ENCODE results near the gene MUC4.
A peak's percentile ranks its signal among the peaks of the same experiment; 100 is the strongest.
"Not testable (repeated sequence)": the region's sequence is repeated elsewhere in the genome, so short reads cannot be mapped to it uniquely, and the experiment has no call there.

Gene MUC4

DNA sequence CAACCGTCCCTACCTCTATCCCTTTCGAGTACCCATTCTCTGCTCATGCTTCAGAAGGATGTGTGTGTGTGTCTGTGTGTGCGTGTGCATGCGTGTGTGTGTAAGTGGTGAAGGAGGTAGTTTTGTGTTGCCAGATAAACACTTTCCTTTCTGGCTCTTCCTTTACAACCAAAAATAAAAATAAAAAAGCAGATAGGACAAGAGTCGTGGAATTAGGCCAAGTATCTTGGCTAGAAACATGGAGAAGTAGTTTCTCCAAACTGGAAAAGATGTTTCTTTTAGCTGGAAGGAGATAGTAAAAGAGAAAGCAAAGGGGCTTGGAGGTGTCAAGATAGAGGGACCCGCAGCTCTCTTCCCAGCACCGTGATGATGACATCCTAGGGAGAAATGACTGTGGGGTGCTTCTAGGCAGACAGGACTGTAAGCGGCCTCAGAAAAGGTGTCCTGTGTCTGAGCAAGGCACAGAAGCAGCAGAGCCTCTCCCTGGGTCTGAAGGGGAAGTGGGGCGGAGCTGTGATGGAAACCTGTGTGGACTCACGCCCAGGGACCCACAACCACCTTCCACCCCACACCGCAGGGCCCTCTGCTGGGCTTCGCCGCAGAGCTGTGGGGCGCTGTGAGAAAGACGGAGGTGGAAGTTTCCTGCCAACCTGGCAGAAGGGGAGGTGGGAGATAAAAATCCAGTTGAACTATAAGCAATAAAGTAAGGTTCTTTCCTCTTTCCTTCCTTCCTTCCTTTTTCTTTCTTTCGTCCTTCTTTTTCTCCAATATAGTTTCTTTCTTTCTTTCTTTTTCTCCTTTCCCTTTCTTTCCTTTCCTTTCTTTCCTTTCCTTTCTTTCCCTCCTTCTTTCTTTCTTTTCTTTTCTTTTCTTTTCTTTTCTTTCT is 55.7 kb downstream of the MUC4 start:
- peak overlapping the region; percentile 0 for H3K27ac Mint-ChIP-seq
- ATAC-seq (peak; percentile 88), DNase-seq (ENCODE audit: low spot score in 2 of 2) (peak in 1 of 2 donors; percentile 75)

DNA sequence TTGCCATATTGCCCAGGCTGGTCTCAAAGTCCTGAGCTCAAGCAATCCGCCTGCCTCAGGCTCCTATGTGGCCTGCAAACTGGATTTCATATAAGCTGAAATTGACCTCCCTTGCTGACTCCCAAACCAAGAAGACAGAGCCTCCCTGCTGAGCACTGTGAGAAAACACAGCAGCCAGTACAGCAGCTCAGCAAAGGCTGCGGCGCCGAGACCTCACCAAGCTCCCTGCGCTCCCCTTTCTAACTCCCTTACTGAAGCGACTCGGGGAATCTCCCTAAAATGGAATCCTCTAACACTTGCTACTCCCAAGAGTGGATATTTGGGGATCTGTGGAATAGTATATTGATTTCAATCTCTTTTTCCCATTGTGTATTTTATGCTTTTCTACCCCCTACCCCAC is 56.3 kb downstream of the MUC4 start:
- H3K9me3 Mint-ChIP-seq = no peaks in the 10 kb centered on the region
- peak overlapping the region; percentile 44 for H3K4me3 Mint-ChIP-seq
- no peaks in the 10 kb centered on the region for H3K36me3 Mint-ChIP-seq
- no peak overlapping the region for H3K27ac Mint-ChIP-seq
- DNase-seq (ENCODE audit: low spot score in 2 of 2) (no peak), ATAC-seq (no peak)
- H3K4me1 Mint-ChIP-seq = peaks cover 30% of the 10 kb centered on the region

More for the DNA sequence above, 55.7 kb downstream of the MUC4 start:
- no peaks in the 10 kb centered on the region for H3K36me3 Mint-ChIP-seq
- H3K4me1 Mint-ChIP-seq = peaks cover 30% of the 10 kb centered on the region
- peak overlapping the region; percentile 44 for H3K4me3 Mint-ChIP-seq
- no peaks in the 10 kb centered on the region for H3K9me3 Mint-ChIP-seq

DNA sequence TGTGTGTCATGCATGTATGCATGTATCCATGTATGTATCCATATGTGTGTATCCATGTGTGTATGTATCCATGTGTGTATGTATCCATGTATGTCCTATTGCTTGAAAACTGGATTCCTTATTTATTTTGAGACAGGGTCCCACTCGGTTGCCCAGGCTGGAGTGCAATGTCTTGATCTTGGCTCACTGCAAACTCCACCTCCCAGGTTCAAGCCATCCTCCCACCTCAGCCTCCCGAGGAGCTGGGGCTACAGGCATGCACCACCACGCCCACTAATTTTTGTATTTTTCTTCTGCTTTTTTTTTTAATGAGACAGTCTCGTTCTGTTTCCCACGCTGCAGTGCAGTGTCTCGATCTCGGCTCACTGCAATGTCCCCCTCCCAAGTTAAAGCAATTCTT is 56.8 kb downstream of the MUC4 start:
- no peak for DNase-seq (ENCODE audit: low spot score in 2 of 2)
- H3K4me1 Mint-ChIP-seq = peaks cover 30% of the 10 kb centered on the region
- H3K4me3 Mint-ChIP-seq = no peak overlapping the region
- no peaks in the 10 kb centered on the region for H3K9me3 Mint-ChIP-seq
- ATAC-seq = no peak
- H3K27ac Mint-ChIP-seq = no peak overlapping the region
- no peaks in the 10 kb centered on the region for H3K36me3 Mint-ChIP-seq

DNA sequence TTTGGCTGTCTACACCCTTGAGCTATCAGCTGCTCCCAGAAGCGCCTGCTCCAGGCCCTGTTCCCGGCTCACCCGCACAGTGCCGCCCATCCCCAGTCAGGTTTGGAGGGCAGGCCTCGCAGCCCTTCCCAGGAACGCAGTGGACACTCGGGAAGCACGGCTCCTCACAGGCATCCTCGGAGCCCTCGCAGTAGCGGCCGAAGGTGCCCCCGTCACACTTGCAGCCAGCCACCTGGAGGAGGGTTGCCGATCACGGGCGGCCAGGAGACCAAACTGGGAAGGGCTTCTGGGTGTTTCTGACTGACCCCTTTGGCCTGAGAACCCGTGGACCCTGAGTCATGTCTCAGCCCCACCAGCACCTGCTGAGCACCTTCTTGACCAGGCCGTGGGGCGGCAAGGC is 57.6 kb downstream of the MUC4 start:
- no peak overlapping the region for H3K4me3 Mint-ChIP-seq
- peaks cover 30% of the 10 kb centered on the region for H3K4me1 Mint-ChIP-seq
- no peaks in the 10 kb centered on the region for H3K9me3 Mint-ChIP-seq
- ATAC-seq (no peak), DNase-seq (ENCODE audit: low spot score in 2 of 2) (no peak)
- no peaks in the 10 kb centered on the region for H3K36me3 Mint-ChIP-seq
- H3K27ac Mint-ChIP-seq = no peak overlapping the region

DNA sequence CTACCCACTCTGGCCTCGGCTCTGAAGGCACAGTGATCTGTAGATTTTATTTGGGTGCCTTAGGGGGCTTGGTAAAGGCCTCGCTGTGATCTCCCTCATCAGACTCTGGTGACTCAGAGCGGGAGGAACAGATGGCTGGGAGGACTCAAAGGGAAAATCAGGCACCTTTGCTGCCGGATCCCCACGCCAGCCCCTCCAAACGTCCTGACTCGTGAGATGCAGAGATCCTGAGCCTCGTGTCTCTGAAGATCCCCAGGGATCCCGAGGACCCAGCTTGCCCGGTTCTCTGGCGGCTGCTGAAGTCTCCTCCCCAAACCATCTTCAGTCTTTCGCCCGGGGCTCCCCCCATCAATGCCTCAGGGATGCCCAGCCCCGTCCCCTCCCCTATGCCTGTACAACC is 58.1 kb downstream of the MUC4 start:
- peak overlapping the region; percentile 48 for H3K27ac Mint-ChIP-seq
- DNase-seq (ENCODE audit: low spot score in 2 of 2) (no peak), ATAC-seq (no peak)
- H3K36me3 Mint-ChIP-seq = no peaks in the 10 kb centered on the region
- no peaks in the 10 kb centered on the region for H3K9me3 Mint-ChIP-seq
- H3K4me1 Mint-ChIP-seq = peaks cover 34% of the 10 kb centered on the region
- no peak overlapping the region for H3K4me3 Mint-ChIP-seq

DNA sequence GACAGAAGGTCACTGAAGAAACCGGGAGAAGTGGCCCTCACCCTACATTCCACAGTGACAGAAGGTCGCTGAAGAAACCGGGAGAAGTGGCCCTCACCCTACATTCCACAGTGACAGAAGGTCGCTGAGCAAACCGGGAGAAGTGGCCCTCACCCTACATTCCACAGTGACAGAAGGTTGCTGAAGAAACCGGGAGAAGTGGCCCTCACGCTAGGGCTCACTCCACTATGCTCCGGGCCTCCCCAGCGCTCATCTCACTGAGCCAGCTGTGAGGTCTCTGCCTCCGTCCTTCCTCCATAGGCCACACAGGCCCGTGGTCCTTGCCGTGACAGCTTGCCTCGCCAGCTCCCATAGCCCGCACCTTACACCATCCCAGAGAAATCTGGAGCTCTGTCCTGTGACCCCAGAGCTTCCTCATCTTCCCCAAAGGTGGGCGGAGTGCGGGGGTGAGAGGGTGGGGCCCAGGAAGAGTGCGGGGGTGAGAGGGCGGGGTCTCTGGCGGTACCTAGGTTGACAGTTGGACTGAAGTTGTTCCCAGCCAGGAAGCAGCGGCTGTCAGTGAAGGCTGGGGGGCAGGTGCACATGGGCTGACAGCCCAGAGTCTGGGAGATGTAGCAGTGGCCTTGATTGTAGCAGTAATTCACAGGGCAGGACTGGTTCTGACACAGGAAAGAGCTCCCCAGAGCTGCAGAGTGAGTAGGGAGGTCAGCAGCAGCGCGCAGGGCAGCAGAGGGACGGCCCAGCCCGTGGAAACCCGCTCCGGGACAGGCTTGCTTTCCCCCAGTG is 59.0 kb downstream of the MUC4 start:
- no peaks in the 10 kb centered on the region for H3K9me3 Mint-ChIP-seq
- no peak overlapping the region for H3K27ac Mint-ChIP-seq

DNA sequence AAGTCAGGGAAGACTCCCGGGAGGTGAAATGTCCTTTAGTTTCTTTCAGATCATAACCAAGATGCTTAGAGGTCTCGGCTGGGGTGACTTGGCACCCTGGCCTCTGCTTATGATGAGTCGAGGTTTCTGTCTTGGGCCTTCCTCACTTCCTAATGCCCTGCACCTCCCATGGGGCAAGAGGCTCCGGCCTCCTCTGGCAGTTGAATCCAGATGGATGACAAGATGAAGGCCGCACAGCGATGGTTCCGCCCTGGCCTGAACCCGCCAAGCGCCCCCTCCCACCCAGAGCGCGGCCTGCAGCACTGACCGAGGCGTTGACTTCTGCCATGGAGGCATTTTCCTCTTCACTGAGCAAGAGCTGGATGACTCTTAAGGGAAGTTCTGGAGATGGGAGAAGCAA is 59.7 kb downstream of the MUC4 start:
- no peak overlapping the region for H3K4me3 Mint-ChIP-seq
- peaks cover 31% of the 10 kb centered on the region for H3K4me1 Mint-ChIP-seq
- ATAC-seq (no peak), DNase-seq (ENCODE audit: low spot score in 2 of 2) (no peak)
- H3K9me3 Mint-ChIP-seq = no peaks in the 10 kb centered on the region
- no peaks in the 10 kb centered on the region for H3K36me3 Mint-ChIP-seq
- no peak overlapping the region for H3K27ac Mint-ChIP-seq

More for the DNA sequence above, 59.0 kb downstream of the MUC4 start:
- H3K4me1 Mint-ChIP-seq = peaks cover 33% of the 10 kb centered on the region
- ATAC-seq (no peak), DNase-seq (ENCODE audit: low spot score in 2 of 2) (no peak)
- no peaks in the 10 kb centered on the region for H3K36me3 Mint-ChIP-seq
- no peak overlapping the region for H3K4me3 Mint-ChIP-seq

DNA sequence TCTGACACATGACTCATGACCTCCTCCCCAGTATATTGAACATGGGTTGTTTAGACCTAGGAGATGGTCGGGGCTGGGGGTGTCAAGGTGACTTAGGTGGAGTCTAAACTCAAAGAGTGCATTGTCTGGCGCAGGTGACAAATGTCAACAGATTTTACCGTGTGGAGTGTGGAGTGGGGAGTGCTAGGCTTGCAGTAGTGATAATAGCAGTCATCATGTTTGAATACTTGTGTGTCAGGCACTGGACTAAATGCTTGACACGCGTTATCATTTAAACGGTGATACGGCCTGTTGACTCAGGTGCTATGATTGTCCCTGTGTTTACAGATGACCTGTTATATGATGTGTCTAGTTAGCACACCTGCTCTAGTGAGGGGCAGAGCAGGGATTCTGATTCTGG is 60.2 kb downstream of the MUC4 start:
- no peak for ATAC-seq
- H3K4me1 Mint-ChIP-seq = peaks cover 29% of the 10 kb centered on the region
- no peak for DNase-seq (ENCODE audit: low spot score in 2 of 2)

DNA sequence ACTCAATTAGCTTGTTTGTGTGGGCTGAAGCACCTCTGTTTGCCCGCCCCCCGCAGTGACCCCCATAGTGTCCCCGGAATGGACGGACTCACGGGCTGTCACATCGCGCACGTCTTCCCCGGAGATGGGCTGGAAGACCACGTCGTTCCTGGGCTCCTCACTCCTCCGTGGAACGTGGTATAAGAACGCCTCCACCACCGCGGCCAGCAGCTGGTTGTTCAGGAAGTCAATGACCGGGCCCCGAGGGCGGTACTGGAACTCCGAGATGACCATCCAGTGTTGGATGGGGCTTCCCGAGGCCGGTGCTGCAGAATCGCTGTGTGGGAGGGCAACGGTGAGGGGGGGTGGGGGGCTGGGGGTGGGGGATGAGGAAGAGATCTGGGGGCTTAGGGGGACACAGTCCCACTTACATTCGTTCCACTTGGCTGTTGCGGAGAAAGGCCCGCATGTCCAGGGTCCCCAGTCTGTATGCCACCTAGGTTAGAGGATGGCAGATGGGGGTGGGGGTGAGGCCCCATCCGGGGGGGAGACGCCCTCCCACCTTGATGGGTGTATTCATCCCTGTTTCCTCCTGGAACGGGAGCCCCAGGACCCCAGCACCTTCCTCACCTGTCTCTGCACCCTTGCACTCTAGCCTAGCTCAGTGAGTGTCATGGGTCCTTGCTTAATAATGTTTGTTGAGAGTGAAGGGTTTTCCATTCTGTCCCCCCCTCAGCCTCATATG is 60.8 kb downstream of the MUC4 start:
- Mint-ChIP-seq H3K4me1 (peaks cover 23% of the 10 kb centered on the region), H3K4me3 (no peak overlapping the region), H3K9me3 (no peaks in the 10 kb centered on the region), H3K27ac (no peak overlapping the region), H3K36me3 (no peaks in the 10 kb centered on the region)
- DNase-seq (ENCODE audit: low spot score in 2 of 2) = no peak
- ATAC-seq = no peak

More for the DNA sequence above, 60.2 kb downstream of the MUC4 start:
- H3K4me3 Mint-ChIP-seq = no peak overlapping the region
- no peaks in the 10 kb centered on the region for H3K9me3 Mint-ChIP-seq
- H3K36me3 Mint-ChIP-seq = no peaks in the 10 kb centered on the region
- no peak overlapping the region for H3K27ac Mint-ChIP-seq

DNA sequence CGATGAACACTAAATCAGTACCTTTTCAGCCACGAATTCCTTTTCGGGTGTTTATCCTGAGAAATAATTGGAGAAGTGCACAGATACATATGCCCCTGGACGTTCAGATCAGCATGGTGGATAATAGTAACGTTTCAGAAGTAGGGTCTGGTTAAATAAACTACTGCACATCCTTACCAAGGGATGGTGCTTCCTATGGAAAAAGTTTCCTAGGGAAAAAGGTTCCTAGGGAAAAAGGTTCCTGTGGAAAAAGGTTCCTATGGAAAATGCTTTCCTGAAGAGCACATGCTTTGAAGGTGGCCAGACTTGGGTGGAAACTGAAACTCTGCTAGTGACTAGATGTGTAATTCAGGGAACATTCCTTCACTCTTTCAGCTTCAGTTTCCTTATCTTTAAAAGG is 62.6 kb downstream of the MUC4 start:
- H3K9me3 Mint-ChIP-seq; DNase-seq (ENCODE audit: low spot score in 2 of 2); H3K27ac Mint-ChIP-seq; H3K36me3 Mint-ChIP-seq; ATAC-seq: not testable (repeated sequence)
- Mint-ChIP-seq H3K4me3 (peak overlapping the region; percentile 16), H3K4me1 (peaks cover 17% of the 10 kb centered on the region)

DNA sequence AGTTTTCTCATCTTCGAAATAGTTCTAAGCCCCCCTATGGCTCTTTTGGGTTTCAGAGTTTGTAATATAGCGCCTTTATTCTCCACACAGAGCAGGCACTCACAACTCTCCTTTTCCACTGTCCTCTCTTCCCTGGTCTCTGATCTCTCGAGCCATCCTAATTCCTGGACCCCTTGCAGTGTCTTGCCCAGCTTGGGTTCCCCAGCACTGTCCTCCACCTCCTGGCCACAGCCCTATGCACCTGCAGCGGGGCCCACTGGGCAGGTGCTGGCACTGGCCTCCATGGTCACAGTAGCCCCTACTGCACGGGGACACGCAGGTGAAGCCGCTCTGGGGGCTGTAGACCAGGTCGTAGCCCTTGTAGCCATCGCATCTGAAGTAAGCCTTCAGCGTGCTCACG is 63.1 kb downstream of the MUC4 start:
- DNase-seq (ENCODE audit: low spot score in 2 of 2) (peak in 1 of 2 donors; percentile 71), ATAC-seq (no peak)
- no peaks in the 10 kb centered on the region for H3K9me3 Mint-ChIP-seq
- peak overlapping the region; percentile 16 for H3K4me3 Mint-ChIP-seq
- H3K36me3 Mint-ChIP-seq = no peaks in the 10 kb centered on the region
- H3K27ac Mint-ChIP-seq = no peak overlapping the region
- H3K4me1 Mint-ChIP-seq = peaks cover 17% of the 10 kb centered on the region

DNA sequence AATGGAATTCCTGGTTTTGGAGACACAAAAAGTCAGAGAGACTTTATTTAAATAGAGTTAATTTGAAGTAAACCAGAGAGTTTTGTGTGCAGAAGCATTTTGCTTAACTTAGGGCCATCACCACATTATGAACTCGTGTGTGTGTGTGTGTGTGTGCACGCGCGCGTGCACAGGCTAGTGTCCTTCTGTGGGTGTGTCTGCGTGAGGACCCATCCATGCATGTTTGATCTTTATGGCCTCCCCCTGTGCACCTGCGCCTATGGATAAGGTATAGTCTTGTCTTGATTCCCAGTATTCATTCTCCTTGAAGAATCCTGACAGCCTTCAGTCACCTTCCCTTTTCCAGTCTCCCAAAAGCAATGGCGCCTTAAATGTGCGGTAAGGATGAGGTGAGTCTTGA is 65.0 kb downstream of the MUC4 start:
- H3K4me1 Mint-ChIP-seq = peaks cover 12% of the 10 kb centered on the region
- ATAC-seq = no peak

DNA sequence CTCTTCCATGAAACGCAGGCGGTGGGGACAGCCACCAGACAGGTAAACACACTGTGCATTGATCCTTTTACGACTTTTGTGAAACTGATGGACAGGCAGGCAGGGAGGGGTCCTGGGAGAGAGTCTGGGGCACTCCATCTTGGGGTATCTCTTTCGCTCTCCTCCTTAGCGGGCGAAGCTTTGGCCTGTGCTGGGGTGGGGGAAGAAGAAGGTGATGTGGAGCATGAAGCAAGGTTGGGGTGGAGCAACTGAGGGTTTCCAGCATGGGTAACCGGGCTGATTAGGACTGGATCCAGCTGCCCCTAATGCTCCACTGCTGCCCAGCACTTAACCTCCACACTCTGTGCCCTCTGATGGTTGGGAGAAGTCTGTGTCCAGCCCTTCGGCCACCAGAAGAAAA is 65.4 kb downstream of the MUC4 start:
- ATAC-seq = no peak
- Mint-ChIP-seq H3K9me3 (no peaks in the 10 kb centered on the region), H3K4me1 (peaks cover 12% of the 10 kb centered on the region), H3K4me3 (no peak overlapping the region), H3K27ac (no peak overlapping the region), H3K36me3 (no peaks in the 10 kb centered on the region)
- DNase-seq (ENCODE audit: low spot score in 2 of 2) = no peak

More for the DNA sequence above, 65.0 kb downstream of the MUC4 start:
- Mint-ChIP-seq H3K36me3 (no peaks in the 10 kb centered on the region), H3K4me3 (no peak overlapping the region), H3K27ac (no peak overlapping the region), H3K9me3 (no peaks in the 10 kb centered on the region)
- no peak for DNase-seq (ENCODE audit: low spot score in 2 of 2)

DNA sequence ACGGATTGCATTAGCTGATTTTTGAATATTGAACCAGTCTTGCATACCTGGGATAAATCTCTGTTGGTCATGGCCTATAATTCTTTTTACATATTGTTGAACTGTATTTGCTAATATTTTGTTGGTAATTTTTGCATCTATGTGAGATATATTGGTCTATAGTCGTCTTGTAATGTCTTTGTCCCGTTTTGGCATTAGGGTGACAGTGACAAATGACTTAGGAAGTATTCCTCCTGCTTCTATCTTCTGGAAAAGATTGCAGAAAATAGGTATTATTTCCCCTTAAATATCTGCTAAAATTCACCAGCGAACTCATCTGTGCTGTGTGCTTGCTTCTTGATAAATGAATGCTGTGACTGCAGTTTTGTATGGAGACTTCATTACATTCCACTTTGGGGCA is 67.3 kb downstream of the MUC4 start:
- Mint-ChIP-seq H3K4me1 (peaks cover 12% of the 10 kb centered on the region), H3K9me3 (no peaks in the 10 kb centered on the region), H3K36me3 (no peaks in the 10 kb centered on the region), H3K4me3 (no peak overlapping the region), H3K27ac (no peak overlapping the region)
- DNase-seq (ENCODE audit: low spot score in 2 of 2) (no peak), ATAC-seq (no peak)

DNA sequence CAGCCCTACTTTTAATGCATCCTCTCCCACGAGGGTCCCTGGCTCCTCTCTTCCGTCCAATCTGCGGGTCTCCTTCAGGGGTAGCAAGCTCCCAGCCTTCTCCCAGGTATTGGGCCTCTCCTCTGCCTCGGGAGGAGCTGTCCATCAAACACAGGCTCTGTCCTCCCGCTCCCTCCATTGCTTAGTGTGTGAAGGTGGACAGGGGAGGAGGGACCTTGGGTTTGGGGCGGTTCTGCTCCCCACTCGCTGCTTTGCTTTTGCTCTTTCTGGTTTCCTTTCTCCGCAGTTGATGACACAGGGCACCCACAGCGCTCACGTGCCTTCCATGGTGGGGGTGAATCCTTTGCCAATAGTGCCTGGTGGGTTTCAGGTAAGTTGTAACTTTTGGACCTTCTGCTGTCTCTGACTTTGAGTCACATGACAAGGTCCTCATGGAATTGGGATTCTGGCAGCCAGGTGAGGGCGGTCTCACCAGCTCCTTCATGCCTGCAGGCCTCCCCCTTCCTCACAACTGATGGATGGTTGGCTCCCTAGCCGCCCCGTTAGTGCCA is 72.1 kb downstream of the MUC4 start:
- H3K36me3 Mint-ChIP-seq = no peaks in the 10 kb centered on the region
- DNase-seq (ENCODE audit: low spot score in 2 of 2) (no peak), ATAC-seq (no peak)
- H3K4me1 Mint-ChIP-seq = no peaks in the 10 kb centered on the region
- H3K9me3 Mint-ChIP-seq = no peaks in the 10 kb centered on the region
- H3K27ac Mint-ChIP-seq = no peak overlapping the region
- H3K4me3 Mint-ChIP-seq = no peak overlapping the region

Measured in stimulated activated effector memory CD8-positive, alpha-beta T cell treated with anti-CD3 and anti-CD28 coated beads, Interleukin-12 subunit alpha, Interleukin-12 subunit beta, amount 100 ng/mL, for 72 hours (primary cell).